GM12878 (cell line): ENCODE measurements around the gene NFASC. TPM values are rescaled to one million over a fixed set of nuclear protein-coding genes. Genes with fewer than 3 reads are reported as not detected.

Experiments
- ATAC-seq: fragments of 200-7000 bp; cut with Tn5 transposase; 3 replicates; pipeline ENCODE4 v1.9.1; 2020; ENCODE audit warnings: mild to moderate bottlenecking, moderate library complexity
- BruUV-seq: library from RNA; stranded (reverse); fragments of 400-500 nt; replicated peaks from 2 replicates; lab custom pipeline; 2021; lab: Mats Ljungman, UMichigan
- CTCF ChIA-PET: fragments of 300-600 bp; sonication (Branson Sonifier 250); formaldehyde crosslinking; extraction: SDS; loops from one replicate; lab custom pipeline; 2021; ENCODE audit warnings: inconsistent platforms; lab: Yijun Ruan, JAX
- POLR2A ChIA-PET: fragments of 350-600 bp; formaldehyde crosslinking; extraction: SDS; loops from one replicate; lab custom pipeline; 2021; ENCODE audit warnings: inconsistent platforms; lab: Charles Lee
- RAD21 ChIA-PET: fragments of 300-600 bp; sonication (Branson Sonifier 250); formaldehyde crosslinking; loops from one replicate; lab custom pipeline; 2023; ENCODE audit warnings: antibody characterized with exemption; ENCODE audit not compliant: unreplicated experiment; lab: Charles Lee
- SMC1A ChIA-PET: fragments of 300-600 bp; sonication (Branson Sonifier 250); formaldehyde crosslinking; loops from one replicate; lab custom pipeline; 2023; ENCODE audit not compliant: unreplicated experiment, uncharacterized antibody; lab: Charles Lee
- DNase-seq: peaks from one replicate; pipeline ENCODE4 v3.0.0-alpha.2; 2011; ENCODE audit warnings: low read depth, low spot score
- FAIRE-seq: peaks from 3 replicates; lab custom pipeline; 2011; peaks lifted over from hg19 to GRCh38; lab: Jason Lieb, UNC
- H2AFZ ChIP-seq: 2 replicates; pipeline ENCODE4 v1.6.0; 2011; ENCODE audit warnings: low read depth, low read length, control low read depth; ENCODE audit not compliant: control insufficient read depth
- H3K27ac ChIP-seq: 2 replicates; pipeline ENCODE4 v1.5.1; 2011; ENCODE audit warnings: control low read depth; ENCODE audit not compliant: control insufficient read depth, insufficient read depth
- H3K27me3 ChIP-seq, 2 experiments: replicated peaks in 1 of 2; 2 replicates each; pipeline versions ENCODE4 v1.6.0 to v1.6.1; 2011; ENCODE audit warnings: low read length in 1 of 2; ENCODE audit not compliant: control insufficient read depth in 2 of 2, insufficient read depth in 2 of 2
- H3K36me3 ChIP-seq, 2 experiments: 2 replicates each; pipeline ENCODE4 v1.5.1; 2011; ENCODE audit warnings: low read length in 1 of 2; ENCODE audit not compliant: control insufficient read depth in 2 of 2, insufficient read depth in 2 of 2
- H3K4me1 ChIP-seq: 2 replicates; pipeline ENCODE4 v1.6.1; 2011; ENCODE audit warnings: mild to moderate bottlenecking, low read length, moderate library complexity, mixed read lengths; ENCODE audit not compliant: control insufficient read depth, insufficient read depth
- H3K4me2 ChIP-seq: 2 replicates; pipeline ENCODE4 v1.6.0; 2011; ENCODE audit warnings: control low read depth; ENCODE audit not compliant: control insufficient read depth, insufficient read depth
- H3K4me3 ChIP-seq: fragments of 200-600 bp; sonication (generic); 2 replicates; pipeline ENCODE4 v1.5.1; 2016
- H3K79me2 ChIP-seq: 2 replicates; pipeline ENCODE4 v1.6.0; 2011; ENCODE audit warnings: low read length; ENCODE audit not compliant: control insufficient read depth, insufficient read depth
- H3K9ac ChIP-seq: 2 replicates; pipeline ENCODE4 v1.8.0; 2011; ENCODE audit warnings: low read length, control low read depth, mixed read lengths; ENCODE audit not compliant: control insufficient read depth, insufficient read depth
- H3K9me3 ChIP-seq: replicated peaks from 3 replicates; pipeline ENCODE4 v1.5.1; 2011; ENCODE audit warnings: mild to moderate bottlenecking, low read length; ENCODE audit not compliant: control insufficient read depth, insufficient read depth
- H4K20me1 ChIP-seq: 2 replicates; pipeline ENCODE4 v1.6.0; 2011; ENCODE audit not compliant: control insufficient read depth, insufficient read depth
- BCL3 ChIP-seq: IDR thresholded peaks from 2 replicates; pipeline ENCODE4 v1.6.1; 2011; ENCODE audit warnings: borderline replicate concordance, low read depth, mild to moderate bottlenecking, moderate library complexity, low read length; ENCODE audit not compliant: insufficient read depth, poor library complexity, severe bottlenecking
- CBX3 ChIP-seq: fragments of 200-600 bp; sonication (generic); IDR thresholded peaks from 2 replicates; pipeline ENCODE4 v1.6.1; 2016; ENCODE audit warnings: low read depth, borderline replicate concordance
- CUX1 ChIP-seq: IDR thresholded peaks from 2 replicates; pipeline ENCODE4 v1.6.1; 2012; ENCODE audit warnings: improper control_type of control experiment, low read depth, low read length; ENCODE audit not compliant: insufficient replicate concordance
- E4F1 ChIP-seq: fragments of 450-650 bp; IDR thresholded peaks from 2 replicates; pipeline ENCODE4 v1.6.1; 2018; ENCODE audit warnings: borderline replicate concordance, mild to moderate bottlenecking; ENCODE audit not compliant: partially characterized antibody
- EGR1 ChIP-seq, 2 experiments: IDR thresholded peaks; 1 replicate in 1 of 2; 2 replicates in 1 of 2; pipeline ENCODE4 v1.6.1; 2011 to 2012; ENCODE audit warnings: low read depth in 2 of 2, low read length in 2 of 2, borderline replicate concordance in 1 of 2, mild to moderate bottlenecking in 1 of 2, moderate library complexity in 1 of 2
- HCFC1 ChIP-seq: fragments of 150-350 bp; IDR thresholded peaks from 2 replicates; pipeline ENCODE4 v1.6.1; 2014; ENCODE audit warnings: low read length
- IKZF2 ChIP-seq, 2 experiments: fragments of 450-650 bp; IDR thresholded peaks; 2 replicates each; pipeline ENCODE4 v1.6.1; 2017; ENCODE audit warnings: mild to moderate bottlenecking in 2 of 2, moderate library complexity in 2 of 2
- KAT2A ChIP-seq: conservative IDR thresholded peaks from 2 replicates; pipeline ENCODE4 v1.6.1; 2011; ENCODE audit warnings: low read depth, low read length; ENCODE audit not compliant: control insufficient read depth
- NR2F1 ChIP-seq: fragments of 450-650 bp; conservative IDR thresholded peaks from 2 replicates; pipeline ENCODE4 v1.6.1; 2017; ENCODE audit warnings: mild to moderate bottlenecking
- RELA ChIP-seq: fragments of 450-650 bp; IDR thresholded peaks from 2 replicates; pipeline ENCODE4 v1.8.0; 2014; ENCODE audit warnings: borderline replicate concordance; ENCODE audit not compliant: partially characterized antibody
- STAT1 ChIP-seq: fragments of 450-650 bp; conservative IDR thresholded peaks from 2 replicates; pipeline ENCODE4 v1.6.1; 2014; ENCODE audit warnings: antibody characterized with exemption, mild to moderate bottlenecking
- ZBTB33 ChIP-seq: fragments of 450-650 bp; IDR thresholded peaks from 2 replicates; pipeline ENCODE4 v1.6.1; 2017; ENCODE audit warnings: mild to moderate bottlenecking
- ZNF207 ChIP-seq: fragments of 450-650 bp; IDR thresholded peaks from 2 replicates; pipeline ENCODE4 v1.6.1; 2014; ENCODE audit warnings: antibody characterized with exemption, mild to moderate bottlenecking, borderline replicate concordance
- ZNF24 ChIP-seq: fragments of 450-650 bp; IDR thresholded peaks from 2 replicates; pipeline ENCODE4 v1.6.1; 2017; ENCODE audit warnings: antibody characterized with exemption, mild to moderate bottlenecking
- WGBS: methylation state at CpG from one replicate; pipeline ENCODE4 v1.1.6; 2016; ENCODE audit warnings: low lambda C conversion rate; ENCODE audit not compliant: insufficient replicate concordance, insufficient coverage; ENCODE audit errors: missing lambda C conversion rate; 5-methylcytosine and 5-hydroxymethylcytosine counted together
- in situ Hi-C: fragments of 300-500 bp; cut with MboI; formaldehyde crosslinking; loops from 9 replicates; pipeline ENCODE4 v1.14.3; 2018; ENCODE audit warnings: mixed read lengths
- intact Hi-C: fragments of 100-400 bp; cut with micrococcal nuclease; formaldehyde crosslinking; loops from one replicate; pipeline ENCODE4 v1.14.2; 2022; ENCODE audit not compliant: unreplicated experiment
- polyA plus RNA-seq, 11 experiments: library from polyadenylated mRNA; depleted of rRNA in 4 of 11; unstranded in 6 of 11; stranded (reverse) in 5 of 11; fragments of >200 nt; fragmentation: Nextera tagmentation in 4 of 11; fragmentation: Illumina TruSeq in 1 of 11; extraction: Ambion mirVana in 4 of 11; extraction: Trizol in 1 of 11; gene quantifications; 1 replicate in 1 of 11; 2 replicates in 10 of 11; pipeline versions ENCODE4 v1.2.1 to v1.2.3, GENCODE V29; 2011 to 2016; ENCODE audit warnings: inconsistent platforms in 2 of 11, missing spikeins in 2 of 11, low read depth in 1 of 11
- total RNA-seq, 4 experiments: library from RNA; depleted of rRNA in 3 of 4; stranded (reverse); fragments of >200 nt in 3 of 4; fragmentation: Illumina TruSeq in 1 of 4; extraction: Trizol in 1 of 4; gene quantifications; 2 replicates each; pipeline versions ENCODE4 v1.2.1 to v1.2.3, GENCODE V29; 2013 to 2021

The NFASC gene
- total and polyA plus RNA-seq, 10 of the 15 experiments (the other 5 are each of a cell fraction or from before 2014, with no cell fraction given) = 0.04 to 0.31 (median 0.12) TPM; not detected in 4

GRCh38 chr1:204836856-204837255, 33.8 kb upstream of the NFASC start:
- H3K4me1 ChIP-seq = no peaks in the 10 kb centered on the region
- 0 out of 4 replicates have a peak, but pooled peaks cover 0 to under 1% of the 10 kb centered on the region in 2 experiments for H3K27me3 ChIP-seq
- DNase-seq (no peak), FAIRE-seq (no peak), ATAC-seq (no peak)
- no peak overlapping the region for H3K27ac ChIP-seq
- intact Hi-C loops (no loop called here), in situ Hi-C loops (no loop called here)
- H2AFZ ChIP-seq = no peak overlapping the region
- H3K4me2 ChIP-seq = no peak overlapping the region
- ChIA-PET SMC1A (no interaction called here), POLR2A (no interaction called here), CTCF (no interaction called here), RAD21 (no interaction called here)
- no peaks in the 10 kb centered on the region for H3K79me2 ChIP-seq
- H3K4me3 ChIP-seq = no peak overlapping the region
- no TSS peak for BruUV-seq
- H4K20me1 ChIP-seq = 0 out of 2 replicates have a peak, but pooled peaks cover 2% of the 10 kb centered on the region
- H3K36me3 ChIP-seq = no peaks in the 10 kb centered on the region
- 0% methylated on average over 1 of the region's 1 CpG for WGBS
- H3K9ac ChIP-seq = no peak overlapping the region
- H3K9me3 ChIP-seq = no peaks in the 10 kb centered on the region
- TF ChIP-seq ZNF207 (no peak), STAT1 (no peak), CUX1 (no peak), RELA (no peak), CBX3 (no peak), ZNF24 (no peak), EGR1 (IDR thresholded peaks at IDR 0.05; ENCODE audit: borderline replicate concordance in 1 of 2, low read depth in 2 of 2, low read length in 2 of 2) (no peak), NR2F1 (no peak), ZBTB33 (no peak), BCL3 (no peak), IKZF2 (IDR thresholded peaks at IDR 0.05) (no peak), HCFC1 (no peak), KAT2A (no peak), E4F1 (no peak)
